Neural cell (in vitro differentiated cells): ENCODE data around the gene GPALPP1. TPM values are rescaled to one million over a fixed set of nuclear protein-coding genes. Genes with fewer than 3 reads are reported as not detected.

Experiments
- H2AFZ ChIP-seq: fragments of 200-600, 300-800 bp; sonication (generic), shearing (Covaris generic); 2 replicates; pipeline ENCODE4 v1.6.0; 2014; ENCODE audit warnings: low read depth, mild to moderate bottlenecking, antibody characterized with exemption, low read length, moderate library complexity
- H3F3A ChIP-seq: fragments of 200-600 bp; shearing (Covaris generic); 2 replicates; pipeline ENCODE4 v1.6.1; 2016; ENCODE audit warnings: mild to moderate bottlenecking, moderate library complexity, mixed read lengths, antibody characterized with exemption, low read length; ENCODE audit not compliant: insufficient read depth, poor library complexity, severe bottlenecking
- H3K27ac ChIP-seq: fragments of 200-600, 300-800 bp; sonication (generic), shearing (Covaris generic); 2 replicates; pipeline ENCODE4 v1.5.1; 2014; ENCODE audit warnings: mild to moderate bottlenecking, low read length, moderate library complexity
- H3K27me3 ChIP-seq: fragments of 300-800, 200-600 bp; sonication (generic), shearing (Covaris generic); 2 replicates; pipeline ENCODE4 v1.6.0; 2014; ENCODE audit warnings: mild to moderate bottlenecking, low read depth, low read length, moderate library complexity; ENCODE audit not compliant: insufficient read depth
- H3K36me3 ChIP-seq: fragments of 300-800, 200-600 bp; sonication (generic), shearing (Covaris generic); 2 replicates; pipeline ENCODE4 v1.5.1; 2014; ENCODE audit warnings: mild to moderate bottlenecking, antibody characterized with exemption, low read length, moderate library complexity; ENCODE audit not compliant: insufficient read depth
- H3K4me2 ChIP-seq: fragments of 300-800, 200-600 bp; sonication (generic), shearing (Covaris generic); 2 replicates; pipeline ENCODE4 v1.6.0; 2014; ENCODE audit warnings: mild to moderate bottlenecking, low read length
- H3K4me3 ChIP-seq: fragments of 300-800, 200-600 bp; sonication (generic), shearing (Covaris generic); 2 replicates; pipeline ENCODE4 v1.5.1; 2014; ENCODE audit warnings: mild to moderate bottlenecking, low read length, moderate library complexity
- H3K79me2 ChIP-seq: fragments of 200-600 bp; shearing (Covaris generic); replicated peaks from 2 replicates; pipeline ENCODE4 v1.6.0; 2014; ENCODE audit warnings: mild to moderate bottlenecking, low read length, moderate library complexity; ENCODE audit not compliant: insufficient read depth
- H3K9ac ChIP-seq: fragments of 300-800, 200-600 bp; sonication (generic), shearing (Covaris generic); 2 replicates; pipeline ENCODE4 v1.6.1; 2016; ENCODE audit warnings: mild to moderate bottlenecking, low read length, mixed read lengths
- H3K9me2 ChIP-seq: fragments of 200-600 bp; shearing (Covaris generic); 2 replicates; pipeline ENCODE4 v1.6.1; 2016; ENCODE audit warnings: mild to moderate bottlenecking, low read length, mixed read lengths; ENCODE audit not compliant: insufficient read depth
- H3K9me3 ChIP-seq: fragments of 200-600, 300-800 bp; sonication (generic), shearing (Covaris generic); 2 replicates; pipeline ENCODE4 v1.6.1; 2016; ENCODE audit warnings: mild to moderate bottlenecking, mixed run types, low read length, moderate library complexity, mixed read lengths
- H4K20me1 ChIP-seq: fragments of 200-600 bp; shearing (Covaris generic); 2 replicates; pipeline ENCODE4 v1.6.1; 2016; ENCODE audit warnings: mild to moderate bottlenecking, mixed run types; ENCODE audit not compliant: insufficient read depth
- EP300 ChIP-seq: fragments of 450-650 bp; conservative IDR thresholded peaks from 2 replicates; pipeline ENCODE4 v1.6.1; 2014; ENCODE audit warnings: antibody characterized with exemption, mild to moderate bottlenecking, moderate library complexity; ENCODE audit not compliant: poor library complexity, severe bottlenecking
- EZH2 ChIP-seq: fragments of 200-600, 300-800 bp; shearing (Covaris generic), sonication (generic); IDR thresholded peaks from 2 replicates; pipeline ENCODE4 v1.6.1; 2014; ENCODE audit warnings: antibody characterized with exemption, low read length, borderline replicate concordance, mild to moderate bottlenecking; ENCODE audit not compliant: insufficient read depth, poor library complexity, severe bottlenecking
- MXI1 ChIP-seq: fragments of 450-650 bp; conservative IDR thresholded peaks from 2 replicates; pipeline ENCODE4 v1.6.1; 2014; ENCODE audit warnings: antibody characterized with exemption, mild to moderate bottlenecking; ENCODE audit not compliant: poor library complexity, severe bottlenecking
- RAD21 ChIP-seq: fragments of 450-650 bp; conservative IDR thresholded peaks from 2 replicates; pipeline ENCODE4 v1.6.1; 2014; ENCODE audit warnings: antibody characterized with exemption, mild to moderate bottlenecking, moderate library complexity
- SMC3 ChIP-seq: fragments of 450-650 bp; conservative IDR thresholded peaks from 2 replicates; pipeline ENCODE4 v1.6.1; 2014; ENCODE audit warnings: antibody characterized with exemption, mild to moderate bottlenecking, moderate library complexity; ENCODE audit not compliant: poor library complexity
- TAF1 ChIP-seq: IDR thresholded peaks from 2 replicates; pipeline ENCODE4 v1.6.1; 2012; ENCODE audit warnings: low read depth
- polyA plus RNA-seq: library from polyadenylated mRNA; depleted of rRNA; stranded (reverse); fragments of >200 nt; gene quantifications from 2 replicates; pipeline ENCODE4 v1.2.3, GENCODE V29; 2014
- TF ChIP-seq, protein P1 (sequence below): IDR thresholded peaks from 2 replicates; pipeline ENCODE4 v1.6.1; 2012; ENCODE audit warnings: borderline replicate concordance
- TF ChIP-seq, protein P2 (sequence below): fragments of 450-650 bp; IDR thresholded peaks from 2 replicates; pipeline ENCODE4 v1.5.1; 2014; ENCODE audit warnings: antibody characterized with exemption, mild to moderate bottlenecking, moderate library complexity; ENCODE audit not compliant: poor library complexity, severe bottlenecking

Gene GPALPP1
- polyA plus RNA-seq, 1 donor from 2014 or later, result 49.7 TPM

DNA sequence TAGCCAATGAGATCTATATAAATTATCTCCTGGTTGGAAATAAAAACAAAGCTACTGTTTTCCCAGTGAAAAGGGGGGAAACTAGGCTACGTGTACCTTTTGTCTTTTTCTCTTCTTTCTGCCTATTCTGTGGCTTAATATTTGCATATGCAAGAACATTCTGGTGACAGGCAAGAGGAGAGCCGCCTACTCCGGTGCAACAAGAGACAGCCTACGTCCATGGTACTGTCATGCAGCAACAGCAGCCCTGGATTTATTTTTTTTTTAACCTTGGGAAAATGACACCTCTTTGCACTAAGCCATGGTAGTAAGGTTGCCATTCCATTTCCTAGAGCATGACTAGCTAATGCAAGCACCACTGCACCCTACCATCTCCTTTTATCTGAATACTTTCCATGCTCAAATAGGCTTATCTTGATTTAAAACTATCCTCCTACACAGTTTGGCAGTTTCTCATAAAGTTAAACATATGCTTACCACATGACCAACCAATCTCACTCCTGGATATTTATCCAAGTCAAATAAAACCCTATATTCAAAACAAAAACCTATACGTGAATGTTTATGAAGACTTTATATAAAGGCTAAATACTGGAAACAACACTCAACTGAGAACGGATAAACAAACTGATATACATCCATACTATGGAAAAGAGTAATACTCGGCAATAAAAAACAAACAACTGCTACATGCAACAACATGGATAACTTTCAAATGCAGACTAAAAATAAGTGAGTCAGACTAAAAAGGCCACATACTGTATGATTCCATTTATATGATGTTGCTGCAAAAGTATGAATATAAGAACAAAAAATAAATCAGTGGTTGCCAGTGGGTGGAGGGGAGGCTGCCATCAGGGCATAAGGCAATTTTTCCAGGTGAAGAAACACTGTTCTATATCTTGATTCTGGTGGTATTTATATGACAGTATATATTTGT, 17.4 kb upstream of the GPALPP1 start:
- no peaks in the 10 kb centered on the region for H4K20me1 ChIP-seq
- no peaks in the 10 kb centered on the region for H3K9me3 ChIP-seq
- no peak overlapping the region for H3K9ac ChIP-seq
- H3K9me2 ChIP-seq, result no peaks in the 10 kb centered on the region
- no peak overlapping the region for H3K4me2 ChIP-seq
- TF ChIP-seq, protein P1, sequence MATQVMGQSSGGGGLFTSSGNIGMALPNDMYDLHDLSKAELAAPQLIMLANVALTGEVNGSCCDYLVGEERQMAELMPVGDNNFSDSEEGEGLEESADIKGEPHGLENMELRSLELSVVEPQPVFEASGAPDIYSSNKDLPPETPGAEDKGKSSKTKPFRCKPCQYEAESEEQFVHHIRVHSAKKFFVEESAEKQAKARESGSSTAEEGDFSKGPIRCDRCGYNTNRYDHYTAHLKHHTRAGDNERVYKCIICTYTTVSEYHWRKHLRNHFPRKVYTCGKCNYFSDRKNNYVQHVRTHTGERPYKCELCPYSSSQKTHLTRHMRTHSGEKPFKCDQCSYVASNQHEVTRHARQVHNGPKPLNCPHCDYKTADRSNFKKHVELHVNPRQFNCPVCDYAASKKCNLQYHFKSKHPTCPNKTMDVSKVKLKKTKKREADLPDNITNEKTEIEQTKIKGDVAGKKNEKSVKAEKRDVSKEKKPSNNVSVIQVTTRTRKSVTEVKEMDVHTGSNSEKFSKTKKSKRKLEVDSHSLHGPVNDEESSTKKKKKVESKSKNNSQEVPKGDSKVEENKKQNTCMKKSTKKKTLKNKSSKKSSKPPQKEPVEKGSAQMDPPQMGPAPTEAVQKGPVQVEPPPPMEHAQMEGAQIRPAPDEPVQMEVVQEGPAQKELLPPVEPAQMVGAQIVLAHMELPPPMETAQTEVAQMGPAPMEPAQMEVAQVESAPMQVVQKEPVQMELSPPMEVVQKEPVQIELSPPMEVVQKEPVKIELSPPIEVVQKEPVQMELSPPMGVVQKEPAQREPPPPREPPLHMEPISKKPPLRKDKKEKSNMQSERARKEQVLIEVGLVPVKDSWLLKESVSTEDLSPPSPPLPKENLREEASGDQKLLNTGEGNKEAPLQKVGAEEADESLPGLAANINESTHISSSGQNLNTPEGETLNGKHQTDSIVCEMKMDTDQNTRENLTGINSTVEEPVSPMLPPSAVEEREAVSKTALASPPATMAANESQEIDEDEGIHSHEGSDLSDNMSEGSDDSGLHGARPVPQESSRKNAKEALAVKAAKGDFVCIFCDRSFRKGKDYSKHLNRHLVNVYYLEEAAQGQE, result no peak
- TF ChIP-seq TAF1 (no peak), RAD21 (no peak), SMC3 (no peak), EZH2 (no peak)
- no peaks in the 10 kb centered on the region for H3K27me3 ChIP-seq
- H3K79me2 ChIP-seq, result no peaks in the 10 kb centered on the region
- peaks cover 3% of the 10 kb centered on the region for H3K36me3 ChIP-seq
- H2AFZ ChIP-seq, result no peak overlapping the region
- no peak overlapping the region for H3K4me3 ChIP-seq
- no peaks in the 10 kb centered on the region for H3F3A ChIP-seq
- H3K27ac ChIP-seq, result no peak overlapping the region

DNA sequence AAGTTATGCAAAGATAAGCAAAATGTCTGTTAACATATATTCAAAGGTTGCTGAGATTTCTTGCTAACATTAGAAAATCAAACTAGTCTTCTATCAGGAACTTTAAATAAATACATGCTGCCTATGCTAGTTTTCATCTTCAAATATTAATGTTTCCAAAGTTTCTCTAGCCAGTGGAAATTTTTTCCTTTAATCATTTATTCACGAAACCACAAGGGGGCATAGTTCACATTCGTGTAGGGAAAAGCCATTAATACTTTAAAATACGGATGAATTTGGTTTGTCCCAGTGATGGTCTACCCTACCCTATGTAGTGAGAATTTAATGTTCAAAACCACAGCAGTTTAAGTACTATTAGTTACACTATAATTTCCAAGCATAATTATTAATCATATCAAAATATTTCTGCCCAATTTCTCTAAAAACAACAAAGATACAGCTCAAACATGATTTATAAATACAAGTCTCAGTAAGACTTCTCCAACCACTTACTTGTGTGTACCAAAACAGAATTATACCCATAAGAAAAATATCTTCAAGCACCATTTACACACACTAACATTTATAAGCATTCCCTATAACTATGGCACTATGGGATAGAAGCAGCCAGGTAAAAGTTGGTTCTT, 16.3 kb upstream of the GPALPP1 start:
- Histone ChIP-seq H3K9me3 (no peaks in the 10 kb centered on the region), H3K9ac (no peak overlapping the region), H3K4me2 (no peak overlapping the region), H2AFZ (no peak overlapping the region), H3K79me2 (no peaks in the 10 kb centered on the region), H3K4me3 (no peak overlapping the region), H3K9me2 (no peaks in the 10 kb centered on the region), H3F3A (no peaks in the 10 kb centered on the region), H3K27ac (no peak overlapping the region), H3K27me3 (no peaks in the 10 kb centered on the region), H3K36me3 (peaks cover 3% of the 10 kb centered on the region), H4K20me1 (no peaks in the 10 kb centered on the region)
- TF ChIP-seq MXI1 (no peak), RAD21 (peak; percentile 64), EZH2 (no peak), EP300 (no peak), TAF1 (no peak), SMC3 (peak; percentile 71)
- TF ChIP-seq, protein P1, result no peak
- TF ChIP-seq, protein P2, sequence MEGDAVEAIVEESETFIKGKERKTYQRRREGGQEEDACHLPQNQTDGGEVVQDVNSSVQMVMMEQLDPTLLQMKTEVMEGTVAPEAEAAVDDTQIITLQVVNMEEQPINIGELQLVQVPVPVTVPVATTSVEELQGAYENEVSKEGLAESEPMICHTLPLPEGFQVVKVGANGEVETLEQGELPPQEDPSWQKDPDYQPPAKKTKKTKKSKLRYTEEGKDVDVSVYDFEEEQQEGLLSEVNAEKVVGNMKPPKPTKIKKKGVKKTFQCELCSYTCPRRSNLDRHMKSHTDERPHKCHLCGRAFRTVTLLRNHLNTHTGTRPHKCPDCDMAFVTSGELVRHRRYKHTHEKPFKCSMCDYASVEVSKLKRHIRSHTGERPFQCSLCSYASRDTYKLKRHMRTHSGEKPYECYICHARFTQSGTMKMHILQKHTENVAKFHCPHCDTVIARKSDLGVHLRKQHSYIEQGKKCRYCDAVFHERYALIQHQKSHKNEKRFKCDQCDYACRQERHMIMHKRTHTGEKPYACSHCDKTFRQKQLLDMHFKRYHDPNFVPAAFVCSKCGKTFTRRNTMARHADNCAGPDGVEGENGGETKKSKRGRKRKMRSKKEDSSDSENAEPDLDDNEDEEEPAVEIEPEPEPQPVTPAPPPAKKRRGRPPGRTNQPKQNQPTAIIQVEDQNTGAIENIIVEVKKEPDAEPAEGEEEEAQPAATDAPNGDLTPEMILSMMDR, result peak; percentile 69
